ENCODE results near the gene AKAP8.

DNA sequence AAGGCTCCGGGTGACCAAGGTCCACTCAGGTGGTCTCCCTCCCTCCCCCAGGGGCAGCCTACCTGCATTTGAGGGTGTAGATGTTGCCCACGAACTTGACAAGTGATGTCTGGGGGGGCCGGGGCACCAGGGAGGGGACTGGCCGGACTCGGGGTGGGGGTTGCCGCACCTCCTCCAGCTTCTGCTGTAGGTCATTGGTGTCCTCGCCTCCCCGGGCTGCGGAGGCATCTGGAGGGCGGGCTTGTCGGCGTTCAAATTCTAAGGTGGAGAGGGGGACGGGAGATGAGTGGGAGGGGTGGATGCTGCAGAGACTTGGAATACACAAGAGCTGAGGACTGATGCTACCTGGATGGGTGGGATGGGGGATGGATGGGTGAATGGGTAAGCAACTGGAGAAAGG, 44.5 kb upstream of the AKAP8 start:
- TF ChIP-seq, protein P1, sequence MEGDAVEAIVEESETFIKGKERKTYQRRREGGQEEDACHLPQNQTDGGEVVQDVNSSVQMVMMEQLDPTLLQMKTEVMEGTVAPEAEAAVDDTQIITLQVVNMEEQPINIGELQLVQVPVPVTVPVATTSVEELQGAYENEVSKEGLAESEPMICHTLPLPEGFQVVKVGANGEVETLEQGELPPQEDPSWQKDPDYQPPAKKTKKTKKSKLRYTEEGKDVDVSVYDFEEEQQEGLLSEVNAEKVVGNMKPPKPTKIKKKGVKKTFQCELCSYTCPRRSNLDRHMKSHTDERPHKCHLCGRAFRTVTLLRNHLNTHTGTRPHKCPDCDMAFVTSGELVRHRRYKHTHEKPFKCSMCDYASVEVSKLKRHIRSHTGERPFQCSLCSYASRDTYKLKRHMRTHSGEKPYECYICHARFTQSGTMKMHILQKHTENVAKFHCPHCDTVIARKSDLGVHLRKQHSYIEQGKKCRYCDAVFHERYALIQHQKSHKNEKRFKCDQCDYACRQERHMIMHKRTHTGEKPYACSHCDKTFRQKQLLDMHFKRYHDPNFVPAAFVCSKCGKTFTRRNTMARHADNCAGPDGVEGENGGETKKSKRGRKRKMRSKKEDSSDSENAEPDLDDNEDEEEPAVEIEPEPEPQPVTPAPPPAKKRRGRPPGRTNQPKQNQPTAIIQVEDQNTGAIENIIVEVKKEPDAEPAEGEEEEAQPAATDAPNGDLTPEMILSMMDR (IDR thresholded peaks at IDR 0.05), result no peak
- TF ChIP-seq POLR2A (IDR thresholded peaks at IDR 0.05), result no peak
- TF ChIP-seq EP300 (IDR thresholded peaks at IDR 0.05), result no peak

Data from tibial nerve (tissue), 4 donors.